Endothelial cell of umbilical vein (primary cell): ENCODE results near the gene GNB5. TPM values are rescaled to one million over a fixed set of nuclear protein-coding genes. Genes with fewer than 3 reads are reported as not detected.

Experiments used
- BruUV-seq: library from RNA; stranded (reverse); fragments of 400-500 nt; replicated peaks from 2 replicates; lab custom pipeline; 2021; lab: Mats Ljungman, UMichigan
- CTCF ChIA-PET: fragments of 300-600, 350-600 bp; sonication (Branson Sonifier 250); formaldehyde crosslinking; loops from one replicate; lab custom pipeline; 2021; ENCODE audit warnings: antibody characterized with exemption, inconsistent platforms; lab: Charles Lee
- POLR2A ChIA-PET: fragments of 300-600, 350-600 bp; sonication (Branson Sonifier 250); formaldehyde crosslinking; loops from one replicate; lab custom pipeline; 2021; ENCODE audit warnings: antibody characterized with exemption, inconsistent platforms; lab: Charles Lee
- DNase-seq: peaks from one replicate; pipeline ENCODE4 v3.0.0-alpha.2; 2011; ENCODE audit warnings: low read depth, low spot score
- FAIRE-seq: peaks from 2 replicates; lab custom pipeline; 2011; peaks lifted over from hg19 to GRCh38; lab: Jason Lieb, UNC
- H2AFZ ChIP-seq: 2 replicates; pipeline ENCODE4 v1.6.0; 2012; ENCODE audit warnings: low read depth, low read length, control low read depth, inconsistent platforms
- H3K27ac ChIP-seq: 2 replicates; pipeline ENCODE4 v1.5.1; 2011; ENCODE audit warnings: low read depth, mild to moderate bottlenecking, control low read depth, low read length, moderate library complexity; ENCODE audit not compliant: insufficient read depth
- H3K27me3 ChIP-seq, 2 experiments: 2 replicates each; pipeline versions ENCODE4 v1.6.0 to v1.6.1; 2011; ENCODE audit warnings: low read length in 2 of 2, mixed read lengths in 1 of 2; ENCODE audit not compliant: control insufficient read depth in 2 of 2, insufficient read depth in 2 of 2
- H3K36me3 ChIP-seq, 2 experiments: 2 replicates in 1 of 2; 3 replicates in 1 of 2; pipeline ENCODE4 v1.5.1; 2011; ENCODE audit warnings: low read length in 2 of 2, mild to moderate bottlenecking in 1 of 2, moderate library complexity in 1 of 2; ENCODE audit not compliant: control insufficient read depth in 2 of 2, insufficient read depth in 2 of 2; ENCODE audit errors: extremely low read depth in 1 of 2
- H3K4me1 ChIP-seq: 3 replicates; pipeline ENCODE4 v1.5.1; 2011; ENCODE audit warnings: mild to moderate bottlenecking, low read length; ENCODE audit not compliant: control insufficient read depth, insufficient read depth; ENCODE audit errors: extremely low read depth
- H3K4me2 ChIP-seq: 2 replicates; pipeline ENCODE4 v1.6.1; 2011; ENCODE audit warnings: low read length, control low read depth, mixed read lengths; ENCODE audit not compliant: insufficient read depth
- H3K4me3 ChIP-seq, 3 experiments: fragments of 200-600 bp in 1 of 3; sonication (generic), shearing (Covaris generic) in 1 of 3; replicated peaks in 1 of 3; 2 replicates each; pipeline ENCODE4 v1.5.1; 2011 to 2016; ENCODE audit warnings: control low read depth in 3 of 3, low read length in 3 of 3, mild to moderate bottlenecking in 2 of 3, inconsistent platforms in 1 of 3, low read depth in 1 of 3, moderate library complexity in 1 of 3; ENCODE audit not compliant: insufficient read depth in 1 of 3
- H3K79me2 ChIP-seq: 2 replicates; pipeline ENCODE4 v1.6.0; 2012; ENCODE audit warnings: low read length, inconsistent platforms; ENCODE audit not compliant: control insufficient read depth, insufficient read depth
- H3K9ac ChIP-seq: replicated peaks from 2 replicates; pipeline ENCODE3; 2011; ENCODE audit warnings: low read length, control low read depth; ENCODE audit not compliant: insufficient read depth; ENCODE audit errors: extremely low read depth
- H3K9me1 ChIP-seq: replicated peaks from 3 replicates; pipeline ENCODE4 v1.6.0; 2011; ENCODE audit warnings: mild to moderate bottlenecking, low read length; ENCODE audit not compliant: control insufficient read depth, insufficient read depth; ENCODE audit errors: extremely low read depth
- H3K9me3 ChIP-seq: replicated peaks from 2 replicates; pipeline ENCODE4 v1.5.1; 2012; ENCODE audit warnings: low read length, inconsistent platforms; ENCODE audit not compliant: control insufficient read depth, insufficient read depth
- H4K20me1 ChIP-seq: replicated peaks from 2 replicates; pipeline ENCODE3; 2011; ENCODE audit warnings: mild to moderate bottlenecking, low read length; ENCODE audit not compliant: control insufficient read depth, insufficient read depth; ENCODE audit errors: extremely low read depth
- EZH2 ChIP-seq: IDR thresholded peaks from 2 replicates; pipeline ENCODE4 v1.6.1; 2012; ENCODE audit warnings: borderline replicate concordance, low read depth, mild to moderate bottlenecking, moderate library complexity, low read length, inconsistent platforms; ENCODE audit not compliant: severe bottlenecking
- FOS ChIP-seq: IDR thresholded peaks from 2 replicates; pipeline ENCODE4 v1.6.1; 2011; ENCODE audit warnings: mild to moderate bottlenecking, low read length, moderate library complexity, borderline replicate concordance; ENCODE audit not compliant: insufficient read depth
- GATA2 ChIP-seq: IDR thresholded peaks from 2 replicates; pipeline ENCODE4 v1.7.0; 2011; ENCODE audit warnings: low read depth, mild to moderate bottlenecking, moderate library complexity, mixed read lengths, low read length; ENCODE audit not compliant: insufficient read length, insufficient read depth
- JUN ChIP-seq: IDR thresholded peaks from 2 replicates; pipeline ENCODE4 v1.6.1; 2011; ENCODE audit warnings: borderline replicate concordance, low read depth; ENCODE audit not compliant: insufficient read length, insufficient read depth
- MYC ChIP-seq: IDR thresholded peaks from one replicate; pipeline ENCODE4 v1.6.1; 2011; ENCODE audit warnings: mild to moderate bottlenecking, low read depth, low read length
- POLR2A ChIP-seq: IDR thresholded peaks from 2 replicates; pipeline ENCODE4 v1.6.1; 2012; ENCODE audit warnings: low read depth, mild to moderate bottlenecking, control low read depth, low read length
- POLR2AphosphoS5 ChIP-seq: IDR thresholded peaks from 2 replicates; pipeline ENCODE4 v1.6.1; 2012; ENCODE audit warnings: low read depth, mild to moderate bottlenecking, control low read depth, low read length, moderate library complexity; ENCODE audit not compliant: insufficient read depth
- dilution Hi-C: fragments of 300-500 bp; cut with MboI; formaldehyde crosslinking; loops from one replicate; pipeline ENCODE4 v1.15.0; 2019; ENCODE audit warnings: low sequenced_read_pairs; ENCODE audit not compliant: extremely low pct_ligation_motif_present
- intact Hi-C: fragments of 100-400 bp; cut with micrococcal nuclease; formaldehyde crosslinking; loops from one replicate; pipeline ENCODE4 v1.10.0; 2022
- polyA plus RNA-seq, 4 experiments: library from polyadenylated mRNA; depleted of rRNA in 3 of 4; stranded (reverse) in 3 of 4; unstranded in 1 of 4; fragments of >200 nt; gene quantifications; 2 replicates each; pipeline versions ENCODE4 v1.2.1 to v1.2.3, GENCODE V29; 2011 to 2012; ENCODE audit warnings: missing spikeins in 1 of 4
- total RNA-seq: library from RNA; stranded (reverse); gene quantifications from 2 replicates; pipeline ENCODE4 v1.2.3, GENCODE V29; 2021
- TF ChIP-seq, protein P1 (sequence below), 2 donors: IDR thresholded peaks; 1 replicate in 1 of 2; 2 replicates in 1 of 2; pipeline ENCODE4 v1.5.1; 2011; ENCODE audit warnings: low read length in 2 of 2, mild to moderate bottlenecking in 2 of 2, moderate library complexity in 2 of 2, control low read depth in 1 of 2, inconsistent platforms in 1 of 2, low read depth in 1 of 2; ENCODE audit not compliant: insufficient read depth in 1 of 2; ENCODE audit errors: extremely low read depth in 1 of 2
- TF ChIP-seq, protein P2 (sequence below): IDR thresholded peaks from 2 replicates; pipeline ENCODE4 v1.6.1; 2011; ENCODE audit not compliant: insufficient read depth, insufficient read length

Gene GNB5
- total and polyA plus RNA-seq, 2 donors (not counting 3 experiments of a cell fraction or from before 2014, with no cell fraction given): 15.6 to 16.8 TPM

DNA sequence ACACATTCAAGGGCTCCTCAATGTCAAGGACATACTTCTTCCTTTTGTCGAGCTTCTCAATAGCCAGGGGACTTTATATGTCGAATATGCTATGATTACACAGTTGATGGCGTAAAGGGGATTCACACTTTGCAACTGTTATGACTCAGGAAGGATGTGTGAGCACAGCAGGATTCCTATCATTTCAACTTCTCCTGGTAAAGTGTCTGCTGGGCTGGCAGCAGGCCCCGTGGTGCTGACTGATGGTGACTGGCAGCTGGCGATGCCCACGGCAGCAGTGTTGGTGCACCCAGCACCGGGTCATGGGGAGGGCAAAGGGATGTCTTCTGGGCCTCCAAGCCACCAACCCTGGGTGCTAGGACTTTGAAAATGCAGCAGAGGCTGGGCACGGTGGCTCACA, 44.8 kb upstream of the GNB5 start:
- POLR2A ChIA-PET: no interaction called here

More for the DNA sequence above, 44.8 kb upstream of the GNB5 start:
- DNase-seq (no peak), FAIRE-seq (no peak)
- no peak overlapping the region for H2AFZ ChIP-seq
- no peak overlapping the region for H3K4me3 ChIP-seq
- no peaks in the 10 kb centered on the region for H3K4me1 ChIP-seq
- TF ChIP-seq POLR2AphosphoS5 (no peak), EZH2 (no peak), POLR2A (no peak), FOS (no peak), JUN (no peak), GATA2 (no peak), MYC (no peak)
- TF ChIP-seq, protein P1, sequence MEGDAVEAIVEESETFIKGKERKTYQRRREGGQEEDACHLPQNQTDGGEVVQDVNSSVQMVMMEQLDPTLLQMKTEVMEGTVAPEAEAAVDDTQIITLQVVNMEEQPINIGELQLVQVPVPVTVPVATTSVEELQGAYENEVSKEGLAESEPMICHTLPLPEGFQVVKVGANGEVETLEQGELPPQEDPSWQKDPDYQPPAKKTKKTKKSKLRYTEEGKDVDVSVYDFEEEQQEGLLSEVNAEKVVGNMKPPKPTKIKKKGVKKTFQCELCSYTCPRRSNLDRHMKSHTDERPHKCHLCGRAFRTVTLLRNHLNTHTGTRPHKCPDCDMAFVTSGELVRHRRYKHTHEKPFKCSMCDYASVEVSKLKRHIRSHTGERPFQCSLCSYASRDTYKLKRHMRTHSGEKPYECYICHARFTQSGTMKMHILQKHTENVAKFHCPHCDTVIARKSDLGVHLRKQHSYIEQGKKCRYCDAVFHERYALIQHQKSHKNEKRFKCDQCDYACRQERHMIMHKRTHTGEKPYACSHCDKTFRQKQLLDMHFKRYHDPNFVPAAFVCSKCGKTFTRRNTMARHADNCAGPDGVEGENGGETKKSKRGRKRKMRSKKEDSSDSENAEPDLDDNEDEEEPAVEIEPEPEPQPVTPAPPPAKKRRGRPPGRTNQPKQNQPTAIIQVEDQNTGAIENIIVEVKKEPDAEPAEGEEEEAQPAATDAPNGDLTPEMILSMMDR (IDR thresholded peaks at IDR 0.05; ENCODE audit: extremely low read depth in 1 of 2, insufficient read depth in 1 of 2, low read depth in 1 of 2, low read length in 2 of 2): no peak
- TF ChIP-seq, protein P2, sequence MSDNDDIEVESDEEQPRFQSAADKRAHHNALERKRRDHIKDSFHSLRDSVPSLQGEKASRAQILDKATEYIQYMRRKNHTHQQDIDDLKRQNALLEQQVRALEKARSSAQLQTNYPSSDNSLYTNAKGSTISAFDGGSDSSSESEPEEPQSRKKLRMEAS: no peak
- no peaks in the 10 kb centered on the region for H3K79me2 ChIP-seq
- H3K27me3 ChIP-seq: no peaks in the 10 kb centered on the region
- H3K9me1 ChIP-seq: no peaks in the 10 kb centered on the region
- intact Hi-C loops: no loop called here
- H3K36me3 ChIP-seq: peaks cover 0 to 5% of the 10 kb centered on the region in 2 experiments
- H4K20me1 ChIP-seq: no peaks in the 10 kb centered on the region
- H3K9me3 ChIP-seq: no peaks in the 10 kb centered on the region
- H3K4me2 ChIP-seq: no peak overlapping the region
- BruUV-seq: no TSS peak
- CTCF ChIA-PET: interaction anchor here (1.0 to 4.3 kb wide), 3 partner anchors 9 to 500 kb away, joined by 3 to 27 read pairs (median 3); no protein-coding TSS in a partner anchor
- no peak overlapping the region for H3K27ac ChIP-seq
- dilution Hi-C loops: no loop called here
- H3K9ac ChIP-seq: no peak overlapping the region
